ENCODE results near the gene SURF6.

GRCh38 chr9:133379153-133380086 lies 43.4 kb upstream of the SURF6 start:
- TF ChIP-seq CTCF (IDR thresholded peaks at IDR 0.05; ENCODE audit: low read depth, low read length, poor library complexity, severe bottlenecking) (no peak), EZH2phosphoT487 (IDR thresholded peaks at IDR 0.05; ENCODE audit: borderline replicate concordance, low read length) (no peak)
